HepG2 (cell line): ENCODE measurements around the gene CAMTA1. TPM values are rescaled to one million over a fixed set of nuclear protein-coding genes. Genes with fewer than 3 reads are reported as not detected.

ENCODE experiments used
- ATAC-seq: fragments of 200-7000 bp; cut with Tn5 transposase; 3 replicates; pipeline ENCODE4 v1.9.1; 2020; ENCODE audit warnings: mild to moderate bottlenecking, moderate library complexity
- BruUV-seq: library from RNA; stranded (reverse); fragments of 400-500 nt; replicated peaks from 2 replicates; lab custom pipeline; 2021; lab: Mats Ljungman, UMichigan
- CTCF ChIA-PET: fragments of 300-600 bp; formaldehyde crosslinking; extraction: SDS; loops from one replicate; lab custom pipeline; 2021; ENCODE audit warnings: low total read pairs, inconsistent platforms, low intra/inter-chr PET ratio; lab: Yijun Ruan, JAX
- POLR2A ChIA-PET: fragments of 350-600 bp; sonication (Branson Sonifier 250); formaldehyde crosslinking; loops from one replicate; lab custom pipeline; 2020; ENCODE audit warnings: antibody characterized with exemption, inconsistent platforms; lab: Yijun Ruan, JAX
- DNase-seq: peaks from one replicate; pipeline ENCODE4 v3.0.0-alpha.2; 2015; ENCODE audit warnings: low spot score
- FAIRE-seq: peaks from 3 replicates; lab custom pipeline; 2011; peaks lifted over from hg19 to GRCh38; lab: Jason Lieb, UNC
- H2AFZ ChIP-seq: one replicate; pipeline ENCODE4 v1.6.1; 2011; ENCODE audit warnings: low read length, inconsistent platforms
- H3K27ac ChIP-seq: fragments of 300-600 bp; 3 replicates; pipeline ENCODE4 v1.8.0; 2011; ENCODE audit warnings: mixed run types, mild to moderate bottlenecking, mixed read lengths, low read length, inconsistent platforms; ENCODE audit not compliant: insufficient read depth; ENCODE audit errors: extremely low read length
- H3K27me3 ChIP-seq, 2 experiments: fragments of 200-600 bp in 1 of 2; 2 replicates in 1 of 2; 3 replicates in 1 of 2; pipeline versions ENCODE4 v1.6.0 to v1.8.0; 2011; ENCODE audit warnings: low read length in 2 of 2, mild to moderate bottlenecking in 2 of 2, moderate library complexity in 2 of 2, inconsistent platforms in 1 of 2; ENCODE audit not compliant: insufficient read depth in 2 of 2, control insufficient read depth in 1 of 2
- H3K36me3 ChIP-seq, 2 experiments: fragments of 200-600 bp in 1 of 2; replicated peaks in 1 of 2; 2 replicates in 1 of 2; 3 replicates in 1 of 2; pipeline versions ENCODE4 v1.5.1 to v1.8.0; 2011; ENCODE audit warnings: low read length in 2 of 2, inconsistent platforms in 1 of 2; ENCODE audit not compliant: insufficient read depth in 2 of 2, control insufficient read depth in 1 of 2
- H3K4me1 ChIP-seq: 2 replicates; pipeline ENCODE4 v1.5.1; 2012; ENCODE audit warnings: low read length, inconsistent platforms; ENCODE audit not compliant: insufficient read depth
- H3K4me2 ChIP-seq: 2 replicates; pipeline ENCODE4 v1.6.0; 2011; ENCODE audit warnings: low read depth, low read length, inconsistent platforms
- H3K4me3 ChIP-seq, 3 experiments: fragments of 200-600 bp in 1 of 3; sonication (generic), shearing (Covaris generic) in 1 of 3; replicated peaks in 1 of 3; 2 replicates each; pipeline ENCODE4 v1.5.1; 2011 to 2016; ENCODE audit warnings: low read length in 3 of 3, inconsistent platforms in 2 of 3, low read depth in 2 of 3, mild to moderate bottlenecking in 2 of 3, control low read depth in 1 of 3, mixed read lengths in 1 of 3; ENCODE audit not compliant: insufficient read depth in 1 of 3
- H3K79me2 ChIP-seq: one replicate; pipeline ENCODE4 v1.6.1; 2011; ENCODE audit warnings: low read length, inconsistent platforms; ENCODE audit not compliant: insufficient read depth
- H3K9ac ChIP-seq: 2 replicates; pipeline ENCODE4 v1.6.0; 2011; ENCODE audit warnings: mild to moderate bottlenecking, low read depth, low read length, inconsistent platforms; ENCODE audit not compliant: insufficient read depth
- H3K9me3 ChIP-seq: 2 replicates; pipeline ENCODE4 v1.5.1; 2012; ENCODE audit warnings: mild to moderate bottlenecking, low read length
- H4K20me1 ChIP-seq: 2 replicates; pipeline ENCODE4 v1.6.0; 2011; ENCODE audit warnings: inconsistent platforms, mild to moderate bottlenecking, low read length, moderate library complexity; ENCODE audit not compliant: insufficient read depth
- FOXA1 ChIP-seq, 2 experiments: fragments of 450-650 bp in 1 of 2; sonication (generic) in 1 of 2; formaldehyde crosslinking in 1 of 2; IDR thresholded peaks; 2 replicates each; pipeline versions ENCODE4 v1.4.0 to v1.6.1; 2016 to 2020; ENCODE audit warnings: missing genetic modification reagents in 1 of 2
- KDM1A ChIP-seq: IDR thresholded peaks from 2 replicates; pipeline ENCODE4 v1.6.1; 2016; ENCODE audit warnings: missing compliant biosample characterization
- KDM6A ChIP-seq: IDR thresholded peaks from 2 replicates; pipeline ENCODE4 v1.6.1; 2016; ENCODE audit warnings: low read depth
- ZFP41 ChIP-seq: sonication (generic); formaldehyde crosslinking; IDR thresholded peaks from 2 replicates; pipeline ENCODE4 v1.4.0; 2020; ENCODE audit warnings: mild to moderate bottlenecking, missing genetic modification reagents, borderline replicate concordance
- ZNF7 ChIP-seq: IDR thresholded peaks from 2 replicates; pipeline ENCODE4 v1.6.1; 2016; ENCODE audit warnings: missing biosample characterization, missing genetic modification reagents
- ZSCAN9 ChIP-seq: IDR thresholded peaks from 2 replicates; pipeline ENCODE4 v1.6.1; 2016; ENCODE audit warnings: borderline replicate concordance
- WGBS: methylation state at CpG from one replicate; pipeline ENCODE4 v1.1.6; 2017; ENCODE audit warnings: low lambda C conversion rate; 5-methylcytosine and 5-hydroxymethylcytosine counted together
- in situ Hi-C: cut with HindIII; loops from 2 replicates; pipeline ENCODE4 v1.10.0; 2017; ENCODE audit warnings: low pct_unique_long_range_greater_than_20kb; ENCODE audit not compliant: extremely low pct_ligation_motif_present
- intact Hi-C: fragments of 100-400 bp; cut with micrococcal nuclease; formaldehyde crosslinking; loops from one replicate; pipeline ENCODE4 v1.10.0; 2022; ENCODE audit not compliant: unreplicated experiment
- polyA plus RNA-seq, 8 experiments: library from polyadenylated mRNA; depleted of rRNA in 3 of 8; stranded (reverse) in 7 of 8; unstranded in 1 of 8; fragments of >200 nt; fragmentation: Illumina TruSeq in 4 of 8; extraction: Trizol in 4 of 8; gene quantifications; 2 replicates each; pipeline versions ENCODE4 v1.2.1 to v1.2.3, GENCODE V29; 2011 to 2016; ENCODE audit warnings: low read depth in 4 of 8, missing spikeins in 1 of 8, mixed read lengths in 1 of 8; ENCODE audit not compliant: insufficient read depth in 1 of 8
- total RNA-seq, 5 experiments: library from RNA; depleted of rRNA; stranded (reverse); fragments of >200 nt; fragmentation: Illumina TruSeq; extraction: Trizol; gene quantifications; 2 replicates each; pipeline ENCODE4 v1.2.3, GENCODE V29; 2016; ENCODE audit warnings: low read depth in 1 of 5

The CAMTA1 gene
- total and polyA plus RNA-seq, 2 of the 13 experiments (the other 11 are each of a cell fraction or from before 2014, with no cell fraction given), result 25.0 to 36.4 TPM

DNA sequence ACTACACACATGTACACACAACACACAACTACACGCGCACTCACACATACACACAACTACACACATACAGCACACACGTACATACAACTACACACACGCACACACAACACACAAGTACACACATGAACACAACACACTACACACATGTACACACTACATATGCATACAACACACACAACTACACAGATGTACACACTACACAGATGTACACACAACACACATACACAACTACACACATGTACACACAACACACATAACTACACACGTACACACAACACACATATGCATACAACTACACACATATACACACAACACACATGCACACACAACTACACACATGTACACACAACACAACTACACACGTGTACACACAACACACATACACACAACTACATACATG lies 318.6 kb downstream of the CAMTA1 start (continued):
- no peak for TF ChIP-seq KDM6A (CRISPR knock-in tag)
- TF ChIP-seq FOXA1 (IDR thresholded peaks at IDR 0.05), result peak; percentile 46
- TF ChIP-seq FOXA1 (CRISPR knock-in tag; IDR thresholded peaks at IDR 0.05), result no peak
- no peak for TF ChIP-seq ZSCAN9 (CRISPR knock-in tag)
- TF ChIP-seq, all 625 proteins: peak for 5

DNA sequence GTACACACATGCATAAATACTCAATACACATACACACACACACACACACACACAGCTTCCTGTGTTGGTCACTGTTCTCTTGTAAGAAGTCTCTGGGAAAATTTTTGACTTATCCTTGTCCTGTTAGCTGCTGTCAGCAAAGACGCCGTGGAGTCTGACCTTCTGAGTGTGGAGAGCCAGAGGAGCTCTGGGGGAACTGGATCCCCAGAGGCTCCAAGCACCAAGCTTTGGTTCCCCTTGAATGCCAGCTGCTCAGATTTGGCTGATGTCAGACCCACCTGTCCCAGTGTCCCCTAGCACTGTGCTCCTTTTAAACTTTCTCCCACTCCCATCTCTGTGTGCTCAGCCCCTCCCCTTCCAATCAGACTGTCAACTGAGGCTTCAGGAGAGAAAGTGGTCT lies 319.1 kb downstream of the CAMTA1 start:
- Histone ChIP-seq H3K79me2 (no peaks in the 10 kb centered on the region), H2AFZ (no peak overlapping the region), H4K20me1 (no peaks in the 10 kb centered on the region), H3K4me1 (no peaks in the 10 kb centered on the region), H3K36me3 (no peaks in the 10 kb centered on the region), H3K27ac (no peak overlapping the region), H3K9me3 (0 out of 2 replicates have a peak, but pooled peaks cover 4% of the 10 kb centered on the region), H3K4me2 (no peak overlapping the region), H3K27me3 (peaks cover 0 to 6% of the 10 kb centered on the region in 2 experiments; a peak in 1 of 5 replicates), H3K4me3 (no peak overlapping the region), H3K9ac (no peak overlapping the region)
- TF ChIP-seq ZFP41, result no peak
- TF ChIP-seq ZNF7 (CRISPR knock-in tag), result no peak
- CTCF ChIA-PET, result no interaction called here
- ATAC-seq (no peak), DNase-seq (no peak), FAIRE-seq (no peak)
- intact Hi-C loops, result no loop called here
- in situ Hi-C loops, result no loop called here
- 10% methylated on average over 2 of the region's 2 CpGs for WGBS
- POLR2A ChIA-PET, result no interaction called here
- no TSS peak for BruUV-seq

GRCh38 chr1:7105269-7105668 lies 320.0 kb downstream of the CAMTA1 start:
- 71% methylated on average over 7 of the region's 7 CpGs for WGBS
- Histone ChIP-seq H3K27ac (no peak overlapping the region), H3K4me3 (no peak overlapping the region), H3K9ac (no peak overlapping the region), H4K20me1 (no peaks in the 10 kb centered on the region), H3K36me3 (no peaks in the 10 kb centered on the region), H2AFZ (no peak overlapping the region), H3K9me3 (0 out of 2 replicates have a peak, but pooled peaks cover 4% of the 10 kb centered on the region), H3K4me1 (no peaks in the 10 kb centered on the region), H3K4me2 (no peak overlapping the region), H3K27me3 (peaks cover 0 to 4% of the 10 kb centered on the region in 2 experiments; a peak in 1 of 5 replicates), H3K79me2 (no peaks in the 10 kb centered on the region)
- intact Hi-C loops, result no loop called here
- no peak for ATAC-seq
- BruUV-seq, result no TSS peak
- no peak for TF ChIP-seq KDM1A (CRISPR knock-in tag)
- no peak for DNase-seq
- in situ Hi-C loops, result no loop called here
- ChIA-PET CTCF (no interaction called here), POLR2A (no interaction called here)
- FAIRE-seq, result no peak
